AG09309 (cell line): ENCODE measurements around the gene CLIC4.

Experiments used
- DNase-seq: peaks from one replicate; pipeline ENCODE4 v3.0.0-alpha.2; 2010; ENCODE audit warnings: low read depth
- H3K4me3 ChIP-seq: 2 replicates; pipeline ENCODE4 v1.5.1; 2011; ENCODE audit warnings: mild to moderate bottlenecking, low read depth, low read length, moderate library complexity; ENCODE audit not compliant: control insufficient read depth
- CTCF ChIP-seq: IDR thresholded peaks from 2 replicates; pipeline ENCODE4 v1.5.1; 2011; ENCODE audit warnings: mild to moderate bottlenecking, low read depth, low read length, inconsistent platforms; ENCODE audit not compliant: insufficient read depth, control insufficient read depth; ENCODE audit errors: missing control alignments

Gene CLIC4

GRCh38 chr1:24867084-24867870 lies 122.0 kb downstream of the CLIC4 start:
- no peak for TF ChIP-seq CTCF
- DNase-seq: no peak
- no peak overlapping the region for H3K4me3 ChIP-seq

GRCh38 chr1:24868016-24868875 lies 123.0 kb downstream of the CLIC4 start:
- no peak for TF ChIP-seq CTCF
- no peak for DNase-seq
- H3K4me3 ChIP-seq: no peak overlapping the region

GRCh38 chr1:24870551-24871195 lies 125.4 kb downstream of the CLIC4 start:
- no peak for DNase-seq
- no peak overlapping the region for H3K4me3 ChIP-seq
- TF ChIP-seq CTCF: no peak

- no peak for TF ChIP-seq CTCF
- DNase-seq: no peak
- H3K4me3 ChIP-seq: no peak overlapping the region
Observed at GRCh38 chr1:24871306-24871901, 126.2 kb downstream of the CLIC4 start.

GRCh38 chr1:24872061-24872850 lies 127.0 kb downstream of the CLIC4 start:
- no peak for TF ChIP-seq CTCF
- H3K4me3 ChIP-seq: no peak overlapping the region
- DNase-seq: no peak
